Fibroblast of skin of scalp (primary cell): ENCODE data around the gene CA10.

Experiments used
- DNase-seq: peaks from one replicate; pipeline ENCODE4 v3.0.0-alpha.2; 2013

The CA10 gene

GRCh38 chr17:52147431-52147830, 11.1 kb downstream of the CA10 start:
- no peak for DNase-seq

GRCh38 chr17:52145476-52145875, 13.0 kb downstream of the CA10 start:
- DNase-seq, result no peak

GRCh38 chr17:52143542-52143941, 15.0 kb downstream of the CA10 start:
- no peak for DNase-seq

- DNase-seq, result no peak
These were observed 17.9 kb downstream of the CA10 start for GRCh38 chr17:52140601-52141000.

- no peak for DNase-seq
These were observed 19.8 kb downstream of the CA10 start for GRCh38 chr17:52138752-52139151.

GRCh38 chr17:52138350-52138749, 20.2 kb downstream of the CA10 start:
- DNase-seq, result no peak

- DNase-seq, result no peak
These were observed 22.3 kb downstream of the CA10 start for GRCh38 chr17:52136166-52136565.

GRCh38 chr17:52134641-52135040, 23.9 kb downstream of the CA10 start:
- DNase-seq, result no peak

- DNase-seq, result no peak
These were observed 29.8 kb downstream of the CA10 start for GRCh38 chr17:52128721-52129120.

- DNase-seq, result no peak
These were observed 33.5 kb downstream of the CA10 start for GRCh38 chr17:52124993-52125392.

- DNase-seq, result no peak
These were observed 34.0 kb downstream of the CA10 start for GRCh38 chr17:52124561-52124960.

GRCh38 chr17:52120465-52120864, 38.0 kb downstream of the CA10 start:
- no peak for DNase-seq

GRCh38 chr17:52110923-52111581, 47.5 kb downstream of the CA10 start:
- no peak for DNase-seq

- DNase-seq, result peak; percentile 50
These were observed 51.8 kb downstream of the CA10 start for GRCh38 chr17:52106638-52107261.

- DNase-seq, result no peak
These were observed 52.4 kb downstream of the CA10 start for GRCh38 chr17:52106072-52106471.

- DNase-seq, result no peak
These were observed 52.9 kb downstream of the CA10 start for GRCh38 chr17:52105591-52105990.

- no peak for DNase-seq
These were observed 62.5 kb downstream of the CA10 start for GRCh38 chr17:52096056-52096455.

- DNase-seq, result no peak
These were observed 74.3 kb downstream of the CA10 start for GRCh38 chr17:52084176-52084575.

- no peak for DNase-seq
These were observed 79.0 kb downstream of the CA10 start for GRCh38 chr17:52079496-52079895.

- no peak for DNase-seq
These were observed 86.8 kb downstream of the CA10 start for GRCh38 chr17:52071712-52072111.

GRCh38 chr17:52064791-52065211, 93.7 kb downstream of the CA10 start:
- peak; percentile 46 for DNase-seq

- no peak for DNase-seq
These were observed 109.0 kb downstream of the CA10 start for GRCh38 chr17:52049496-52049895.

- no peak for DNase-seq
These were observed 109.5 kb downstream of the CA10 start for GRCh38 chr17:52049051-52049450.

- no peak for DNase-seq
These were observed 110.2 kb downstream of the CA10 start for GRCh38 chr17:52048137-52048898.
